ENCODE measurements around the gene A1CF. TPM values are rescaled to one million over a fixed set of nuclear protein-coding genes. Genes with fewer than 3 reads are reported as not detected.
"Not testable (repeated sequence)": the region's sequence is repeated elsewhere in the genome, so short reads cannot be mapped to it uniquely, and the experiment has no call there.

The A1CF gene
- polyA plus RNA-seq, 6 donors from 2014 or later = 0.09 TPM; not detected in 5

- DNase-seq (no peak), ATAC-seq (ENCODE audit: low read depth in 2 of 2) (no peak)
- peaks cover 28 to 32% (median 29%) of the 10 kb centered on the region in 3 donors for H3K27me3 Mint-ChIP-seq
- H3K9me3 Mint-ChIP-seq = peaks cover 0 to 3% (median 0%) of the 10 kb centered on the region in 7 donors
- no peak overlapping the region for H3K4me3 Mint-ChIP-seq
- no peaks in the 10 kb centered on the region for H3K36me3 Mint-ChIP-seq
- H3K27ac Mint-ChIP-seq = no peak overlapping the region
- H3K4me1 Mint-ChIP-seq = no peaks in the 10 kb centered on the region
Measured at GRCh38 chr10:50796693-50797092, 88.7 kb downstream of the A1CF start.

GRCh38 chr10:50794490-50794889 lies 90.9 kb downstream of the A1CF start:
- Mint-ChIP-seq H3K27me3 (peaks cover 26 to 34% (median 32%) of the 10 kb centered on the region in 3 donors), H3K36me3 (no peaks in the 10 kb centered on the region), H3K9me3 (peaks cover 0 to 3% (median 0%) of the 10 kb centered on the region in 7 donors), H3K4me3 (no peak overlapping the region), H3K4me1 (no peaks in the 10 kb centered on the region), H3K27ac (no peak overlapping the region)
- ATAC-seq (ENCODE audit: low read depth in 2 of 2) (no peak), DNase-seq (no peak)

- no peak for ATAC-seq (ENCODE audit: low read depth in 2 of 2)
- no peaks in the 10 kb centered on the region for H3K36me3 Mint-ChIP-seq
- no peak overlapping the region for H3K27ac Mint-ChIP-seq
- no peak overlapping the region for H3K4me3 Mint-ChIP-seq
- H3K9me3 Mint-ChIP-seq = peaks cover 3 to 27% (median 9%) of the 10 kb centered on the region in 7 donors
- no peak for DNase-seq
- H3K27me3 Mint-ChIP-seq = peaks cover 11 to 39% (median 29%) of the 10 kb centered on the region in 3 donors
- H3K4me1 Mint-ChIP-seq = no peaks in the 10 kb centered on the region
Measured at GRCh38 chr10:50788951-50789945, 96.2 kb downstream of the A1CF start.

- H3K36me3 Mint-ChIP-seq; ATAC-seq (ENCODE audit: low read depth in 2 of 2); H3K4me1 Mint-ChIP-seq; DNase-seq; H3K4me3 Mint-ChIP-seq; H3K27ac Mint-ChIP-seq: not testable (repeated sequence)
- Mint-ChIP-seq H3K9me3 (peaks cover 3 to 28% (median 12%) of the 10 kb centered on the region in 7 donors), H3K27me3 (peaks cover 3 to 33% (median 19%) of the 10 kb centered on the region in 3 donors)
Measured at GRCh38 chr10:50787962-50788361, 97.5 kb downstream of the A1CF start.

- H3K36me3 Mint-ChIP-seq; H3K4me3 Mint-ChIP-seq; H3K27ac Mint-ChIP-seq; ATAC-seq (ENCODE audit: low read depth in 2 of 2); DNase-seq; H3K4me1 Mint-ChIP-seq: not testable (repeated sequence)
- Mint-ChIP-seq H3K27me3 (peaks cover 0 to 29% (median 9%) of the 10 kb centered on the region in 3 donors), H3K9me3 (peaks cover 2 to 24% (median 8%) of the 10 kb centered on the region in 7 donors)
Measured at GRCh38 chr10:50782017-50782416, 103.4 kb downstream of the A1CF start.

GRCh38 chr10:50780036-50780435 lies 105.4 kb downstream of the A1CF start:
- not testable (repeated sequence) for H3K4me3 Mint-ChIP-seq; H3K27ac Mint-ChIP-seq; DNase-seq; ATAC-seq (ENCODE audit: low read depth in 2 of 2); H3K36me3 Mint-ChIP-seq; H3K9me3 Mint-ChIP-seq; H3K4me1 Mint-ChIP-seq
- peaks cover 0 to 13% (median 5%) of the 10 kb centered on the region in 3 donors for H3K27me3 Mint-ChIP-seq

- not testable (repeated sequence) for DNase-seq; H3K9me3 Mint-ChIP-seq; H3K36me3 Mint-ChIP-seq; H3K27ac Mint-ChIP-seq; H3K4me3 Mint-ChIP-seq; H3K4me1 Mint-ChIP-seq; ATAC-seq (ENCODE audit: low read depth in 2 of 2); H3K27me3 Mint-ChIP-seq
Measured at GRCh38 chr10:50774868-50775267, 110.6 kb downstream of the A1CF start.

- not testable (repeated sequence) for H3K9me3 Mint-ChIP-seq; H3K27me3 Mint-ChIP-seq; H3K36me3 Mint-ChIP-seq; ATAC-seq (ENCODE audit: low read depth in 2 of 2); DNase-seq; H3K4me1 Mint-ChIP-seq; H3K27ac Mint-ChIP-seq; H3K4me3 Mint-ChIP-seq
Measured at GRCh38 chr10:50772042-50772441, 113.4 kb downstream of the A1CF start.

- H3K9me3 Mint-ChIP-seq = peaks cover 0 to 12% (median 0%) of the 10 kb centered on the region in 7 donors
- not testable (repeated sequence) for H3K4me3 Mint-ChIP-seq; DNase-seq; H3K27me3 Mint-ChIP-seq; H3K4me1 Mint-ChIP-seq; ATAC-seq (ENCODE audit: low read depth in 2 of 2); H3K36me3 Mint-ChIP-seq
- peak overlapping the region in 1 of 6 donors; percentile 22 for H3K27ac Mint-ChIP-seq
Measured at GRCh38 chr10:50766774-50767513, 118.5 kb downstream of the A1CF start.

Other genes with a start within 250 kb of the A1CF start
- 1 to 10 TPM in 3 of 6 donors, under 1 TPM in 2, not detected in 1; 0.63 to 2.1 (median 1.6) TPM for gene ASAH2B, start 145.7 kb downstream of the A1CF start, polyA plus RNA-seq (ENCODE audit: low read depth in 6 of 6)
- under 1 TPM in 1 of 6 donors, not detected in 5; 0.21 TPM for gene PRKG1, start 188.9 kb upstream of the A1CF start, polyA plus RNA-seq (ENCODE audit: low read depth in 6 of 6)